DMS 273 (cell line): ENCODE results near the gene TUBGCP5.
A peak's percentile ranks its signal among the peaks of the same experiment; 100 is the strongest.
"Not testable (repeated sequence)": the region's sequence is repeated elsewhere in the genome, so short reads cannot be mapped to it uniquely, and the experiment has no call there.

ENCODE experiments used
- DNase-seq: peaks from one replicate; lab custom pipeline; 2025; ENCODE audit not compliant: unreplicated experiment; lab: John Stamatoyannopoulos, UW

TUBGCP5 gene

GRCh38 chr15:23043535-23043934, 4.2 kb upstream of the TUBGCP5 start:
- DNase-seq = not testable (repeated sequence)

DNA sequence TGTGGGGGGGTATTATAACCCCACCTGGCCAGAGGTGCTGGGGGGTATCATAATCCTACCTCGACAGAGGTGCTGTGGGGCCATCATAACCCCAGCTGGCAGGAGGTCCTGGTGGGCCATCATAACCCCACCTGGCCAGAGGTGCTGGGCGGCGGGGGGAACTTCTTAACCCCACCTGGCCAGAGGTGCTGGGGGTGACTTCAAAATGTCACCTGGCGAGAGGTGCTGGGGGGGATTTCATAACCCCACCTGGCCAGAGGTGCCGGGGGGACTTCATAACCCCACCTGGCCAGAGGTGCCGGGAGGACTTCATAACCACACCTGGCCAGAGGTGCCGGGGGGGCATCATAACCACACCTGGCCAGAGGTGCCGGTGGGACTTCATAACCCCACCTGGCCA, 2.4 kb upstream of the TUBGCP5 start:
- DNase-seq = not testable (repeated sequence)

GRCh38 chr15:23039917-23040281, 530 bp upstream of the TUBGCP5 start:
- peak; percentile 67 for DNase-seq

DNA sequence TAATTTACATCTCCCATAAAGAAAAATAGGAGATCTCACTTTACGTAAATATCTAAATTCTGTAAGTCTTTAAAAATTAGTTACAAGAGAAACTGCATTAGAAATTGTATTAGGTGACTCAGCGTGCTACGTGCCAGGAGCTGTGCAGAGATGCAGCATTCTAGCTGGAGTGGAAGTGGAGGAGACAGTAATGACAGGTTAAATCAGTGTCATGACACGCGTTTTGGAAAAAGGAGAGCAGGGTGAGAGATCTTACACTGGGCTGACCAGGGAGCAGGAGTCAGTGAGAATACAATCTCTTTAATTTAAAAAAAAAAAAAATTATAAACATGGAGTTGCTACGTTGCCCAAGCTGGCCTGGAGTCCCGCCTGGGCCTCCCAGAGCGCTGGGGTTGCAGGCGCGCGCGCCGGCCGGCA, 635 bp downstream of the TUBGCP5 start:
- DNase-seq = peak; percentile 59

DNA sequence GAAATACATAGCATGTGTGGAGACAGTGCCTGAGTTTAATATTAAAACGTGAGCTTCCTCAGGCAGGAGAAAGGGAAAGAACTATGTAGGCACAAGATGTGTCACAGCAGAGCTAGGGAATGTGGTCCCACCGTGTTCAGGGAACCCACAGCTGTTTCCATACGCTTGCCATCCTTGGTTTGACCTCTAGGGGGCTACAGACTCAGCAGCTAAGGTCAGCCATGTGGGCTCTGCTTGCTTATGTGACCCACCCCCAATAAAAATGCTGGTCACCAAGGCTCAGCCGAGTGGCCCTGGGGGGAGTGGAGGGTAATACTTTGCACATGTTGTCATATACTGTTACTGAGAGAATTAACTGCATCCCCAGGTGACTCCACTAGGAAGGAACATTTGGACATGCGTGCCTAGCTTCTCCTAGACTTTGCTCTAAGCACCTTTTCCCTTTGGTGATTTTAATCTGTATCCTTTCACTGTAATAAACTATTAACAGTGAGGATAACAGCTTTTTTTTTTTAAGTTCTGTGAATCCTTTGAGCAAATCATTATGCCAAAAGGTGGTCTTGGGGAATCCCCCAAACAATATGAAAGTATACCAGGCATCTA, 3.3 kb downstream of the TUBGCP5 start:
- DNase-seq = peak; percentile 71

DNA sequence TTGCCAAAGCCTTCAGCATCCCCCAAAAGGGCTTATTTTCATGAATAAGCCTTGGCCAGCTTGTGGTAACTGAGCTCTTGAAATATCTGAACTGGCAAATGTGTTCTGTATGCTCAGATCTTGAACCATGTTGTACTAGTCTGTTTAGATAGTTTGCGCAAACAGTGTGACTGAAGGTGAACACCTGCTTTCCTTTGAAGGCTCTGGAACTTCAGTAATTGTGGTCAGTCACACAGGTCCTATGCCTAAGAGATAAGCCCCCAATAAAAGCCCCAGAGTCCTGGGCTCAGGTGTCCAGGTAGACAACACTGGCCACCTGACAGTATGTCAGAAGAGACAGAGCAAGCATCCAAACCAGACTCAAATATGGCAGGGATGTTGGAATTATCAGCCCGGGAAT, 5.4 kb downstream of the TUBGCP5 start:
- DNase-seq = no peak

- DNase-seq = no peak
These were observed 13.2 kb downstream of the TUBGCP5 start for GRCh38 chr15:23026218-23026617.

DNA sequence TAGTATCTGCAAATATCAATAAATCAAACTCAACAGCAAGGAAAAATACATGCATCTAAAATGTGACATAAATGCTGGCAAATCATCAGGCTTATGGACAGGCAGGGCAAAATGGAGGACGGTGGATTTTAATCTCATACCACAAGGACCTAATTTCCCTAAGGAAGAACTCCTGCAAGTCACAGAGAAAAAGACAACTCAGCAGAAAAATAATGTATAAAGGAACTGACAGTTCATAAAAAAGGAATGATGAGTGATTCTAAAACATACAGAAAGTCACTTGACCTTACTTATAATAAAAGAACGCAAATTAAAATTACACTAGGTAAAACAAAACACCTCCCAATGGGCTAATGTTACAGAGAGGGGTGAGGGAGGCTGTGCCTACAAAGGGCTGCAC, 17.2 kb downstream of the TUBGCP5 start:
- no peak for DNase-seq

DNA sequence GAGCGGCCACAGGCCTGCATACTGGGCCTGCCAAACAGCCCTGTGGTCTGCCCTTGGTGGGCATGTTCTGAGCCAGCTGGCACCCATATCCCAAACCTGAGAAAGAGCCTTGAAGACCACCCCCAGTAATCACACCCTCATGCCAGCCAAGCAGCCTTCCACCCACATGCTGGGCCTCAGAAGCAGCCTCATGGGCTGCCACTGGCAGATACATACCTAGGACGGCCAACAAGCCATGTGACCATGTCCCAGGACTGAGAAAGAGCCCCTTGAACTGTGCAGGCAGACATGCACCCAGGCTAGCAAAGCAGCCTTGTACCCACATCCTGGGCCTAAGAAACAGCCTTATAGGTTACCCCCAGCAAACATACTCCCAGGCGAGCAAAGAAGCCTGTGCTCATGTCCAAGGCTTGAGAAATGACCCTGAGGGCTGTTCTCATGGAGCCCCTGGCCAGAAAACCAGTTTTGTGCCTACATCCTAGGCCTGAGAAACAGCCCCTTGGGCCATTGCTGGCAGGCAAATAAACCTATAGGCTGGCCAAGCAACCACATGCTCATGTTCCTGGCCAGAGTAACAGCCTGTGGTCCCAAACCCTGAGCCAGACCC, 24.9 kb downstream of the TUBGCP5 start:
- DNase-seq = no peak

DNA sequence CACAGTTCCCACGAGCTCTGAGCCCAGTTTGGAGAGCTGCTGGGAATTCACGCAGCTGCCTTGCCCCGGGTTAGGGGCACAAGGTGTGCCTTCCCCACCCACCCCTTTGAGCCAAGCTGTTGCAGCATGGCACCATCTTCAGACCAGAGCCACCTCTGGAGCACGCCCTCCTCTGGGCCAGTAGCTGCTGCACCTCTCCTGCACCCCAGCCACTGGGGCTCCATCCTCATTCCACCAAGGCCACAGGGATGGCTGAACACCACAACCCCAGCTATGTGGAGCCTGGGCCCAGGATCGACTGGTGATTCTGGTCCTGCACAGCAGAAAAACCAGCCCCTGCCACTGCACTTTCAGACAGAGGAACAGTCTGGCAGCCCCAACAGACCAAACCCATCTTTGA, 25.7 kb downstream of the TUBGCP5 start:
- no peak for DNase-seq

- not testable (repeated sequence) for DNase-seq
These were observed 26.8 kb downstream of the TUBGCP5 start for GRCh38 chr15:23012616-23013015.

DNA sequence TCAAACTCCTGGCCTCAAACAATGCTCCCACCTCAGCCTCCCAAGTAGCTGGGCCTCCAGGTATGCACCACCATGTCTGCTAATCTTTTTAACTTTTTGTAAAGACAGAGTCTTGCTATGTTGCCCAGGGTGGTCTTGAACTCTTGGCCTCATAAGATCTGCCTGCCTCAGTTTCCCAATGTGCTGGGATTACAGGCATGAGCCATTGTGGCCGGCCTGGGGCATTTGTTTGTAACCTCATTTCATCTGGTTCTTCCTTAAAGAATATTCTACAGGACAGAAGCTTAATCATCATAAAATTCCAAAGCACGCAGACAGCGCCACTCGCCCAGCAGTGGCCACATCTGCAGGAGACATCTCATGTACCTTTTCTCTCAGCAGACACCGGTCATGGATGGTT, 35.6 kb downstream of the TUBGCP5 start:
- DNase-seq = no peak

DNA sequence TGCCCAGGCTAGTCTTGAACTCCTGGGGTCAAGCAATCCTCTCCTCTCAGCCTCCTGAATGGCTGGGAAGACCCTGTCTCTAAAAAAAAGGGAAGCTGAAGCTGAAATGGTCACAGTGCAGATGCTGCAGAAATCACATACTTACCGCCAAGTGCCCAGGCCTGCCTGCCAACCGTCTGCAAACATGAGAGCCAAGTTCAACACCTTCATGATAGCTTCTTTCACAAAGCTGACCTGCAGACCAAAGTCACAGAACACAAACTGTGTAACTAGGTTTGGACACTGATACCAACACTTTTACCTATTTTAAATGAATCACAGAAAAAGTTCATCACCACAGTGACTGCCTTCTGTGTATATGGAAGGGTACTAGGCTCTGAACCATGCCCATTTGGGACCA, 36.4 kb downstream of the TUBGCP5 start:
- no peak for DNase-seq

DNA sequence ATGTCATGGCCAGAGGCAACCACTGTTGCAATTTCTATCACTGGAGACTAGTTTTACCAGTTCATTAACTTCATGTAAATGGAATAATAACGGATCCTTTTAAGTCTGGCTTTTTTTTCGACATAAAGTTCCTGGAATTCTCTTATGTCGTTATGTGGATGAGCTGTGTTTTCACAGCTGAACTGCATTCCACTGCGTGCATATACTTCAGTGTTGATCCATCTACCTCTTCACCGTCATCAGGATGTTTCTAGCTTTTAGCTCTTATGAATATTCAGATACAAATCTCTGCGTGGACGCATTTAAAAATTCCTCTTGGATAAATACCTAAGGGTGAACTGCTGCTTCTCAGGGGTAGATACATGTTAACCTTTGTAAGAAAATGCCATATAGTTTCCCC, 43.6 kb downstream of the TUBGCP5 start:
- DNase-seq = no peak

GRCh38 chr15:22992024-22992326, 47.4 kb downstream of the TUBGCP5 start:
- no peak for DNase-seq

- DNase-seq = peak; percentile 7
These were observed 49.5 kb downstream of the TUBGCP5 start for GRCh38 chr15:22989576-22990477.

DNA sequence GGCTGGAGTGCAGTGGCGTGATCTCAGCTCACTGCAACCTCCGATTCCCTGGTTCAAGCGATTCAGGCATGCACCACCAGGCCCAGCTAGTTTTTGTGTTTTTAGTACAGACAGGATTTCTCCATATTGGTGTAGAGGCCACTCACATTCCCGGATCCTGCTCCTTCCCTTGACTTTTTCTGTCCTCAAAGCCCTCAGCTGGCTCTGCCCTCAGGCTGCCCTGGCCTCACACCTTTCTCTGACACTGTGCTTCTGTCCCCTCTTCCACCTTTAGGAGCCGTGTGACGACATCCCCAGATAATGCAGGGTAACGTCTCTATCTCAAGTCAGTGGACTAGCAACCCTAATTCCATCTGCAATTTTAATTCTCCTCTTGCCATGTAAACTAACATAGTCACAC, 50.6 kb downstream of the TUBGCP5 start:
- no peak for DNase-seq

- DNase-seq = not testable (repeated sequence)
These were observed 57.4 kb downstream of the TUBGCP5 start for GRCh38 chr15:22981931-22982330.

DNA sequence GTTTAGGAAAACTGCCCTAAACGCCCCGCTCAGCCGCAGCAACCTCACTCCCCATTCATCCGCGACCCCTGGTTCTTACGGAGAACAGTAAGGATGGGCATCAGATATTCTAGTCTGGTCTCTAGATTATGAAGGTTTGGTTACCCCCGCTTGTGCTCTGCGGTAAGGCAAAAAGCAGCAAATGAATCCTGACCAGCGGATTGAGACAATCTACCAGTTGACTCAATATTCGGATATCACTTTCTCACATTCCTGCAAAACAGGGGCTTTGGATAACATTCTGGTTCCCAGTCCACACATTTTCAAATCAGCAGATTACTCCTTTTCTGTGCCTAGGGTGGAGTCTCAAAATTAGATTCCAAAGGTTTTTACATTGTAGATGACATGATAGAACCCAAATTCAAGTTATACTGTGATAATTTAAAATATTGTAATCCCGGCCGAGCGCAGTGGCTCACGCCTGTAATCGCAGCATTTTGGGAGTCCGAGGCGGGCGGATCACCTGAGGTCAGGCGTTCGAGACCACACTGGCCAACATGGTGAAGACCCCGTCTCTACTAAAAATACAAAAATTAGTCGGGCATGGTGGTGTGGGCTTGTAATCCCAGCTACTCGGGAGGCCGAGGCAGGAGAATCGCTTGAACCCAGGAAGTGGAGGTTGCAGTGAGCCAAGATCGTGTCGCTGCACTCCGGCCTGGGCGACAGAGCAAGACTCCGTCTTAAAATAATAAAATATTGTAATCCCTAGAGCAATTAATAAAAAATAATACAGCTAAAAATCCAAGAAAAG, 58.1 kb downstream of the TUBGCP5 start:
- no peak for DNase-seq

DNA sequence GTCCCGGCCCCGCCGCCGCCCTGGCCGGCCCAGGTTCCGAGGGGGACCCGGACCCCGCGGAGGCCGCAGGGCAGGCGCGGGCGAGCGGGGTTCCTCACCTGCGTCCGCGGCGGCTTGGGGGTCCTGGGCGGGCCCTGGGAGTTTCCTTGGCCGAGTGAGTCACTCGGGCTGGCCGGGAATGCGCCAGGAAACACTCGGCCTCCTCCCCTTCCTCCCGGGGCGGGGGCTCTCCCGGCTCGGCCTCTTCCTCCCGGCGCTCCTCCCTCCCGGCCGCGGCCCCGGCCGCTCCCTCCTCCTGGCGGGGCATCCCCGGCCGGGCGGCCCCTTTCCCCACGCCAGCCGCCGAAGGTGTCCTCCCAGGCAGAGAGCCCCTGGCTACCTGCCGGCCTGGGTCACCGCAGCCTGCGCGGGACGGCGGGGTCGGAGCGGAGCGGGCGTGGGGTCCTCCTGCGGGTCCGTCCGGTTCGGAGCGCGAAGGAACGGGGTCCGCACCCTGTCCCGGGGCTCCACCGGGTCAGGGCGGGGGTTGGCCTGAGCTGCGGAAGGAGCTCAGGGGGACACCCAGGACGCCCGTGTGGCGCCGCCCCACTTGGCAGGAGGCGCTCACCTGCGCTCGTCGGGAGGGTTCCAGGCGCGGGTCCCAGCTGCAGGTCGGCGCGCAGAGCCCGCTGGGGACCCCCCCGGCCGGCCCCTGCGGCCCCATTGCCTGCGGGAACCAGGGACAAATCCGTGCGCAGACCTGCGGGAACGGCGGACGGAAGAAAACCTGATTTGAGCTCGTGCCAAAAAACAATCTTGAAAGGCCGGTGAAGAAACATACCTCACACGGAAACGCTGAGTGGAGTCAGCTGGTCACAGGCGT, 58.9 kb downstream of the TUBGCP5 start, which contains the start of gene CYFIP1:
Gene CYFIP1 (minus strand): TSS at position 180 of the 862 bp plus-strand sequence. CDS start 33,083 bp downstream, outside the sequence.
- DNase-seq = peak; percentile 80
